GM19025 (cell line): ENCODE measurements around the gene DGKH.
"Not testable (repeated sequence)": the region's sequence is repeated elsewhere in the genome, so short reads cannot be mapped to it uniquely, and the experiment has no call there.

ENCODE experiments used
- ATAC-seq: cut with Tn5 transposase; IDR thresholded peaks from one replicate; pipeline ENCODE4 v1.9.1; 2021; ENCODE audit warnings: mild to moderate bottlenecking, low read depth, moderate library complexity; ENCODE audit not compliant: unreplicated experiment

The DGKH gene

DNA sequence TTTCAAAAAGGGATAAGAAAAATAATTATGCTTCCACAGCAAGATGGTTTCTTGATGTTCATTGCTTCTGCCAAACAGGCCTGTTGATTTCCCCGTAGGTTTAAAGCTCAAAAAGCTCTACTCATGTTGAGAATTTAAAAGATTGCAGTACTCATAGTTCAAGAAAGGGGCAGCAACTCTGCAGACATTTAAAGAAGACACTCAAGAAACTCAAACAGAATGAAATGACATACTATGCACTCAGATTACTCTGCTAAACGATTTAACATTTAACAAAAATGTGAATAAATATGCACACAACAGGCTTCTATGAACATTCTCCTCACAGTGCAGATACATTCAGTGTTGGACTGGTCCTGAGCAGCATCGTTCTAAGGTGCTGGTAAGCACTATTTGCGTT lies 22.7 kb downstream of the DGKH start:
- not testable (repeated sequence) for ATAC-seq

DNA sequence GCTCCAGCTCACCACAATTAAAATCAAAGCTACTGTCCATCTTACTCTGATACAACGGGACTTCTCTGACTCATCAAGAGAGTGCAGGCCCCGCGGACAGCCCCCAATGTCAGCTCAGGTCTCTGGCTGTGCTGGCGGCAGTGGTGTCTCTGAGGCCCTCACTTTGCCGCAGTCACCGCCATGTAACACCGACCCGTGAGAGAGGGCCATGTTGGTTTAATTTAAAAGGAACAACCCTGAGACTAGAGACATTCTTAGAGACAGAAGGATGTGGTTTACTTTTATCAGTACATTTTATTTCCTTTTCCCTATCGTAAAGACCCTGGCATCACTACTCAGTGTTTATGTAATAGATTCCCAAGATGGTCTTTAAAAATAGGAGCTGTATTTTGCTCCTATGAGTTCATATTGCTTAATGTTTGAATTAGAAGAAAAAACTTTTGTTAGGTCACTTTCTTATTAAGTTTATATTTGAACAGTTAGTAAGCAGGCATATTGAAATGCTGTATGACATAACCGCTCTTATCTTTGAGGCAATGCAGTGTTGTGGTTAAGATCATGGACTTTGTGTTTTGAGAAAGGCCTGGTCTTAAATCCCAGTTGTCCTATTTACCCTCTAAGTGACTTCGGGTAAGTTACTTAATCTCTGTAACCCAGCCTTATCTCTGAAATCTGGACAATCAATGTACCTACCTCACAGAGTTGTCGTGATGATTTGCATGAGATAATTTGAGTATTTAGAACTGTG lies 23.4 kb downstream of the DGKH start:
- ATAC-seq, result no peak

DNA sequence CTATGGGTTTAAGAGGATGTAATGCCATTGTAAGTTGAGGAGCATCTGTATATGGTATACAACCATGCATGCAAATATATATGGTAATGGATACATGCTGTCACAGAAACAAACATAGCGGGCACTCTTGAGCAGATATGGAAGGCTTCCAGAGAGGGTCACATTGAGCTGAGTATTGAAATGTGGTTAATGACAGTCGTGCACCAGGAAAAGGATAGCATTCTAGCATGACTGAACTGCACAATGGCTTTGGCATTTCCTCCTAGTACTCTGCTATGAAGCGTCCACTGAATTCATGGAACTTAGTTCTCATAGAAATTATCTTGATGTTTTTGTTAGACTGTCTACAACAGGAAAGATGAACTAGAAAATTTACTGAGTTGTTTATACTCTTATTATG lies 25.2 kb downstream of the DGKH start:
- ATAC-seq, result no peak

DNA sequence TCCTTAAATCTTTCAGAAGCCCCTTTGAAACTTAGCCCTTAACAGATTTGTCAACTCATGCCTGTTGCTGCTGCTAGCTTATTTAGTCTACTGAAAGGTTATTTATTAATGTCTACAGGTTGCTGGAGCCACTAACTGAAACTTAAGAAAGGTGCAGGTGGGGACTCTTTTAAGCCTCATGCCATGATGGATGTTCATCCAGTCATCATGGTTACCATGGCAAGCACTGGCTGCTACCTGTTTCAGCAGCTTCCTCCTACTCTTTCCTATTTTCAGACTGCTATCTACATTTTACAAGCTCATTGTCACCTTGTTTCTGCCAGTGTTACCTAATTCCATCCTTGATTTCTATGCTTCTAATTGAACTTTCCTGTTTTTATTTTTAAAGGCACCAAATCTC lies 27.1 kb downstream of the DGKH start:
- no peak for ATAC-seq

DNA sequence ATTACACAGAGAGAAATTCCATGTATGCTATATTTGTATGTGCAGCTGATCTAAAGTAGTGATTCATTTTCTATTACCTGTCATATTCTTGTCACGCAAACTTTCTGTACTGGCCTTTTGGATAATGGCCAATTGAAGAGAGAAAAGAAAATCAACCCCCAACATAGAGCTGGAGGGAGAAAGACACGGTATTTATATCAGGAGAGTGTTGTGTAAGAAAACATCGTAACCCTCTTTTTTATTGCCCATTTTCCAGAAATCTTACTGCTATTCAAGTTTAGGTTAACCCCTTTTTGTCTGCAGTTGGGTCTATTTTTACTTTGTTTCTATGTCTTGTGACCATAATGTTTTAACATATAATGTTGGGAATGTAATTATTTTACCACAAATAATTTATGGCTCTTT lies 27.9 kb downstream of the DGKH start:
- ATAC-seq, result no peak

DNA sequence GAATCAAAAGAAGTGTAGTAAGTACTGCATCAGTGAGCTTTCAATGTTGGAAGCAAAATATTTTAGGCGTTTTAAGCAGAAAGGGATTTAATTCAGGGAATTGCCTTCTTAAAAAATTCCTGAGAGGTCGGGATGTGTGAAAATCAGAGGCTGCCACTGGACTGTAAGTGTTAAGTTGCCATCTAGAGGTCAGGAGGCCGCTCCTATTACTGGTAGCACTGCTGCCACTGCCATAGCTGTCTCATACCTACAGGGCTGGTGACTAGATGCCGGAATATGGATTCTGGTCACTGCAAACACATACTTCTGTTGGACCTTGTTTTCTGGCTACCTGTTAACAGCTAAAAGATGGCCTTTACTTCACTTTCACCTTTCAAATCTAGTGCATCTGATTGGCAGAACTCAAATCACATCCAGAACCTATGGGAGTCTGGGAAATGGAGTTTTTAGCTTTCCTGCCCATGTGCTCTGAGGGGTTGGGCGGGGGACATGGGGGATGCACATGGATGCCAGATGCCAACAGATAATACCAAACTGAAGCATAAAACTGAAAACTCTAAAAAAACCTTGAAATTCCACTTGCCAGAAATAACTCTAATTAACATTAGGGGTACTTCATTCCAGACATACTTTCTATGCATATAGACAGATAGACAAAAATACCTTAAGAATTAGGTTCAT lies 29.8 kb downstream of the DGKH start:
- no peak for ATAC-seq

DNA sequence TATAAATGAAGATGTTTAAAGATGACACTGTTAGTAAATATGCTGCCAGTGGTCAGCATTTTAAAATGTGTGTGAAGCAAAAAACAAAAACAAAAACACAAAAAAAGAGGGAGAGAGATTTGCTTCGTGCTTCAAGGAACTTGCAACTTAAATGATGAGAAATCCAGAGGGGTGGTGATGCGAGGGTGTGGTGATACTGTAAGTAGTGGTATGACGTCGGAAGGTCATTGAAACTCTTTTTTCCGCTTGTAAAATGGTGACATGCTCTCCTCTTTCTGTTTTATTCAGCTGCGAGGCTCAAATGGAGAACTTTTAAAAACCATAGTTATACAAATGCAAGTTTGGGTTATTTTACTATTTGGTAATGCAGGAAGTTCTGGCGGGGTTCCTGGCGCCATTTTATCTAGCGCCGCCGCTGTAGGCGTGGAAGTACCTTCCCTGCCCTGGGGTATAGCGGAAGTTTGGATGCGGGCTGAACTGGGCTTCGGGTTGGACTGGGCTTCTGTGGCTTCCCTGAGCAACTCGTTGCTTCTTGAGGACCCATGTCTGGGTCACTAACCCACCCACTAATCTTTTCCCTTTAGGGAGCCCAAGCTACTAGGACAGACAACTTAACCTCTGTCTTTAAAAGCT lies 34.8 kb downstream of the DGKH start:
- ATAC-seq, result no peak

DNA sequence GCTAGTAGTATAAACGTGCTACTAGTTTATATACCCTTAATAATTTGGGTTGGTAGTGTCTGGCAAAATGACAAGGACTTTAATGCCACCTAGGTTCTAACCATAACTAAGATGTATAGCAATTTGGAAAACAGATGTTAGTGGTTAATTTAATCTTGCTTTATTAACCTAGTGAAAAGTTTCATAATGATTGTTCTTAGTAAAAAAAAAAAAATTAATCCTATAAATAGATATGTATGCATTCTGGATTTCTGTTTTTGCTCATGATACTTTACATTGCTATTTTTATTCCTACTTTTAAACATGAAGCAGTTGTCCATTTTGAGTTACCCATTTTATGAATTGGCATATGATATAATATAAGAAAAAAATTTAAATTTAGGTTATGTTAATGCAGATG lies 36.3 kb downstream of the DGKH start:
- no peak for ATAC-seq

DNA sequence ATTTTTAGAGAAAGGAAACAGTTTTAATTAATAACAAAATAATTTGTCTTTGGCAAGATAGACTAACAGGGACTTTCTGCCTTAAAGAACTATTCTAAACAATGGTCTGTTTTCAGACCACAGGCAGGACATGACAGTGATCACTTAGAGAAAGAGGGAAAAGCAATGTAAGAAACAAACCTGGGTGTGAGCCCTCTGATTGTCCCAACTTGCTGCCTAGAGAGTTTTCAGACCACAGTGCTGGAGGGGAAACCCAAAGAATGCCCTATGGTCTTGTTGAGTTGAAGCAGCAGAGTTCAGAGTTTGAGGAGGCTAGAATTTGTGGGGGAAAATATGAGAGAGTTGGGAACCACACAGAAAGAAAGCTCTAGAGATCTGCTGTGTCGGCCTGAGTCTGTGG lies 38.1 kb downstream of the DGKH start:
- no peak for ATAC-seq

DNA sequence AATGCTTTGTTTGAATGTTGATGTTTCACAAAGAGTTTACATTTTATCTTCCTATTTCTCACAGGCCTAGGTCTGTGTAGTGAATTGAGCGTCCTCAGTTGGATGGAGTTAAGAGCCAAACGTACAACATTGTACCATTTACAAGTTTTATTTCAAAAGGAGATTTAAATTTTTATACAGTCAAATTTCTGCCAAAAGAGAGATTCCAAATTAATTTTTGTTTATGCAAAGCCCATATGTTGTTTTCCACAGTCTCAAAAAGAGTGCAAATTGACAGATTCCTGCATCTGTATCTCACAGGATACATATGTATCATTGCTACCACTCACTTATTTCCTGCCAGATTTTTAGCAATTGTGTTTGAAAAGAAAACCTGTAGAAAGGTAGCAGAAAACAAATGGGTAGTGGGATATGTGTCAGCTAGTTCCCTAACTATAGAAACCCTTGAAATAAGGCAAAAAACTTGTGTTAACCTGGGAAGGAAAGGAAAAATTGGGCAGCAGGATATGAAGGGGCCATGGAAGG lies 46.1 kb downstream of the DGKH start:
- ATAC-seq, result no peak

DNA sequence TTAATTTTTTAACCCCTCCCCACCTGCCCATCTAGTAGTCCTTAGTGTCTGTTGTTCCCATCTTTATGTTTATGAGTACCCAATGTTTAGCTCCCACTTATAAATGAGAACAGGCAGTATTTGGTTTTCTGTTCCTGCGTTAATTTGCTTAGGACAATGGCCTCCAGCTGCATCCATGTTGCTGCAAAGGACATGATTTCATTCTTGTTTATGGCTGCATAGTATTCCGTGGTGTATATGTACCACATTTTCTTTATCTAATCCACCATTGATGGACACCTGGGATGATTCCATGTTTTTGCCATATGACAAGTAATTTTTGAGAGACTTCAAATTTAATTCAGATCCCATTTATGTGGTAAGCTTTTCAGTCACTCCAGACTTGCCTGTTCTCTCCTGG lies 47.8 kb downstream of the DGKH start:
- ATAC-seq, result not testable (repeated sequence)

DNA sequence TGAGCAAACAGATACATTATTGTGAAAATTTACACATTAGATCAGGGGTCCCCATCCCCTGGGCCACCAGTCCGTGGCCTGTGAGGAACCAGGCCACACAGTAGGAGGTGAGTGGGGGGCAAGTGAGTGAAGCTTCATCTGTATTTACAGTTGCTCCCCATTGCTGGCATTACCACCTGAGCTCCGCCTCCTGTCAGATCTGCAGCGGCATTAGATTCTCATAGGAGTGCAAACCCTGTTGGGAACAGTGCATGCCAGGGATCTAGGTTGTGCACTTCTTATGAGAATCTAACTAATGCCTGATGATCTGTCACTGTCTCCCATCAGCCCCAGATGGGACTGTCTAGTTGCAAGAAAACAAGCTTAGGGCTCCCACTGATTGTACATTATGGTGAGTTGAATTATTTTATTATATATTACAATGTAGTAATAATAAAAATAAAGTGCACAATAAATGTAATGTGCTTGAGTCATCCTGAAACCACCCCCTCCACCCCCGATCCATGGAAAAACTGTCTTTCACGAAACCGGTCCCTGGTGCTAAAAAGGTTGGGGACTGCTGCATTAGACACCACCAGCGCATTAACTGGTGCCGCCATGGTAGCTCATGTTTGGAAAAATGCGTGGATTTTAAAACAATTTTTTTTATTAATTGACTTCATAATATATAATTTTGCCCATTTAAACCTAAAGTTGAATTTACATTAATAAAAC lies 51.7 kb downstream of the DGKH start:
- ATAC-seq, result no peak

DNA sequence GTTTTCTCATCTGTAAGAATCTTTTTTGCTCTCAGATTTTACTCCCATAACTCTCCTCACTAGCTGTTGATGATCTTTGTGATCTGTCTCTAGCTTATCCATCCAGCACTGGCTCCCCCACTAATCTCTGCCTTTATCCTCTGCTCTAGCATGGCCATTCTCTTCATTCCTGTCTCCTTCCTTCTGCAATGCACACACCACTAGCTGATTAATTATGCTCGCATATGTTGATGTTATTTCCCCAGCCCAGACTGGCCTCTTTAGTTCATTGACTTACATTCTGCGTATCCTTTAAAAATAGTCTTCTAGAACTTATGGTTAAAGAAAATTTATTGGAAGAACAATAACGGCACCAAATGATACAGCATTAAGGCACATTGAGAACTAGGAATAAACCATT lies 52.5 kb downstream of the DGKH start:
- no peak for ATAC-seq

DNA sequence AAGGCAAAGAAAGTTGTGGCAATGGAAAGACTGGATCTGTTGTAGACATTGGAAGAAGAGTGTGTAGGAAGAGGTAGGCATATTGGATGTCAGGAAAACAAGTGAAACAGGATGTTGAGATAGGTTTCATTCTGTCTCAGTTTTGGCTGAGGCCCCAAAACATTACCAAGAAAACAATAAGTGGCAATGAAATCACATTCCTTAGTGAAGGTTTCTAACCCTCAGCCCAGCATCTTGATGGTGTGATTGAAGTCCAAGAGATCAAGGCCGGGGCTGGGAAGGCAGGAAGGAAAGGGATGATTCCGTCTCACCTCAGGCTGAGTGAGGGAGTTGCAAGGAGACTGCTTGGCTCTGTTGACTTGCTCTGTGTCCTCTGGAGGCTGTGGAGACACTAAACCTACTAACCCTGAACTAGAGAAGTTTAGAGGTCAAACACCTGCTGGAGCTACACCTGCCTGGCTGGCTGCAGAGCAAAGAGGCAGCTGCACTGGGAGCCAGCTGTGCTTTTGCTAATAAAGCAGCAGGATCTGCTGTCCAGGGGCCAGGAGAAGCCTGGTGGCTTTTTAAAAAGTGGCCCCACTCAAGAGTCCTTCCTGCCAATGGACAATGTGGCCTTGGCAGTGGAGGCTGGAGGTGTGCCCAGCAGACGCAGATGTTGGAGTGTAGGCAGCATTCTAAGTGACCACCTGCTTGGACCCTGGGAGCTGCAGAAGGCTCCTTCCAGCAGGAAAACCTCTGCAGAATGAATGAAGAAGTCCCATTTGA lies 53.6 kb downstream of the DGKH start:
- ATAC-seq, result no peak

DNA sequence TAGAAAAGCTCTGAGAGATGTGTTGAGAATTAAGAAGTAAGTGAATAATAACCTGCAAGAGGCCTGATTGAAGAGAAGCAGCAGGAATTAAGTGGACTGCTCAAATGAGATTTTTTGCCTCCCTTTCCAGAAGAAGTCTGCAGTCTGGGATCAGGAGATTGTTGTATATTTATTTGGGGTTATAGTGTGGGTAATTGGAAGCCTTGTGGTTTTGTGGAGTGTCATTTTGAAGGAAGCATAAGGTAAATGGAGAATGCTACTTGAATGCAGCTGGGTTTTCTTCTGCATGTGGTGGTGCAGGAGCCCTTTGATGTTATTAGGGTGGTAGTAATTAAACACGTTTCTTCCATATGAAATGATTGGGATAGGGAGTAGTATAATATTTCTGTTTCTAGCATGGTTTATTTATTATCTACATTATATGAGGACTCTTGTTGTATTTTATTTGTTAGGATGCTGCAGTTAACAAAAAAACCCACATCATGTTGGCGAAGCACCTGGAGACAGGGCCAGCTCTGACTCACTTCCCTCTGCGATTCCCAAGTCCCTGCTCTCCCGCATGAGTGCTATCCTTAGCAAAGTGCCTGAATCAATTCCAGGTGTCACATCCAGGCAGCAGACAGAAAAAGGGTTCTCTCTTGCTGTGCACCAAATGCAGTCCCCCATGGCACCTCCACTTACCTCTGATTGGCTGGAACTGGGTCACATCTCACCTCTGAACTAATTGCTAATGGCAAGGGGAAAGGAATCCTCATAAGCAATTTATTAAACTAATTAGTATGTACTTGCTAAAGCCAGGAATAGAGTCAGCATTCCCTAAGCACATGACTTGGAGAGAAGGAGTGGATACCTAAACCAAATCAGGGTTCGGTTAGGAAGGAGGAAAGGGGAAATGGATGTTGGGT lies 54.8 kb downstream of the DGKH start:
- ATAC-seq, result no peak

DNA sequence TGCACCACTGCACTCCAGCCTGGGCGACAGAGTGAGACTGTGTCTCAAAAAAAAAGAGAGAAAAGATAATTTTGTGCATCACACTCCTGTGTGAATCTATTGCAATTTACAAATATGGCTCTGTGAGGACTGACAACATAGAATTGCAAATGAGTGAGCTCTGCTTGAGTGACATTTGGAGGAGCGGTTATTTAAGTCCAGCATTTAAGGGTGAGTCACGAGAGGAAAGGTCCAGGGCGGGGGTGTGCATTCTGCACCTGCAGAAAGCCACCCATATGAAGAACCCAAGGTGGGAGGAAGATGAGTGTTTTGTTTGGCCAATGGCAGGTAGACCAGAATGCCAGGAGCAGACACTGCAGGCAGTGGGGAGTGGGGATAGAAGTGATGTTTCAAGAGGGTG lies 58.5 kb downstream of the DGKH start:
- no peak for ATAC-seq

DNA sequence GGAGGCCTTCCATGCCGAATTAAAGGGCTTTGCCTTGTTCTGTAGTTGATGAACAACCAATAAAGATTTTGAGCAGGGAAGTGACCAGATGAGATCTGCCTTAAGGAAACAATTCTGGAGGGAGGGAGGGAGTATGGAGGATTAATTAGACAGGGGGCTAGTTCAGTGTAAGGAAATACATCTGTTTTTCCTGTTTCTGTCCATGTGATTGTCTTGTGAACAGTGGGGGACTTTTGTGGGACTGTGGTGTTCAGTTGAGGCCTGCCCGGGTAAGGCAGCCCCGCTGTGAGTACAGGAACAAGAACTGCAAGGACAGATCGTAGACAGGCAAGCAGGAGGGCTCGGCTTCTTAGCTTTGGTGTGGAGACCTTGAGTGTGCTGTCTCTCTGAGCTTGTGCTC lies 59.0 kb downstream of the DGKH start:
- ATAC-seq, result no peak

DNA sequence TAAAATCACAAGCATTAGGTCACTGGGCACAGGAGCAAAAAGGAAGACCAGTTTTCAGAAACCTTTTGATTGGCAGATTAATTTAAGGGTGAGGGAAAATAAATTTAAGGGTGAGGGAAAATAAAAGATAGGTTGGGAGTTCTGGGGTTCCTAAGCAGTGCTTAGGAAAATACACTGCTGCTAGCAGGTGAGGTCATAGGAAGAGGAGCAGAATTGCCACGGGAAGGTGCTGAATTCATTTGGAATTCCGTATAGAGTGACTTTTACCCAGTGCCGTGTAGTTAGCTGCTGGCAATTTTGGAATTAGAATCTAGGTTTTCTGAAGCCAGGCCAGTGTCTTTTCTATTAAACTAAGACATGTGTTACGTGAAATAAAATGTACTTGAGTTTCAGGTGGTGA lies 59.8 kb downstream of the DGKH start:
- no peak for ATAC-seq

DNA sequence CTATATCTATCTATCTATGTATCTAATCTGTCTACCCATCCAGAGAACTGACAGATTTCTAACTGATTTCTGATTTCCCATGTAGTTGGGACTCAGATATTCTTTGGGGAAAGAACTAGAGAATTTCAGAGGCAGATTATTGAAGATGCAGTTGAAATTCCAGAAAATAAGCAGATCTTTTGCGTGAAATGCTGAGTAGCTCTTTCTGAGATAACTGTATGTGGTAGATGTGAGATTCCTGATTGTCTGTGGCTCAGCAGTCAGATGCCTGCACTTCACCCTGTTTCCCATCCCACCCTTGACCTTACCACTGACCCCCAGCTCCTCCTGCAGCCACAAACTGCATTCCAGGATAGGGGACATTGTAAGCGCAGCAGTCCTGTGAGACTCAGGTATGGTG lies 61.5 kb downstream of the DGKH start:
- no peak for ATAC-seq
